HG02885 (cell line): ENCODE results near the gene TRIP13.
"Not testable (repeated sequence)": the region's sequence is repeated elsewhere in the genome, so short reads cannot be mapped to it uniquely, and the experiment has no call there.

Experiments used
- ATAC-seq: cut with Tn5 transposase; IDR thresholded peaks from one replicate; pipeline ENCODE4 v1.9.1; 2021; ENCODE audit warnings: mild to moderate bottlenecking; ENCODE audit not compliant: unreplicated experiment, poor library complexity

The TRIP13 gene

DNA sequence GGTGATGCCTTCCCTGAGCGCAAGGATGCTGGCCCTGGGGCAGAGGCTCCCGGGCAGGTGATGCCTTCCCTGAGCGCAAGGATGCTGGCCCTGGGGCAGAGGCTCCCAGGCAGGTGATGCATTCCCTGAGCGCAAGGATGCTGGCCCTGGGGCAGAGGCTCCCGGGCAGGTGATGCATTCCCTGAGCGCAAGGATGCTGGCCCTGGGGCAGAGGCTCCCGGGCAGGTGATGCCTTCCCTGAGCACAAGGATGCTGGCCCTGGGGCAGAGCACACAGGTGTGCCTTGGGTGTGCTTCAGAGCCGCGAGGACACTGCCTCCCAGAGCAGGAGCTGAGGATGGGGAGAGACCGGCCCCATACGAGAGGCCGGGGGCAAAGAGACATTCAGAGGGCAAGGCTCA lies 22.7 kb downstream of the TRIP13 start:
- not testable (repeated sequence) for ATAC-seq

DNA sequence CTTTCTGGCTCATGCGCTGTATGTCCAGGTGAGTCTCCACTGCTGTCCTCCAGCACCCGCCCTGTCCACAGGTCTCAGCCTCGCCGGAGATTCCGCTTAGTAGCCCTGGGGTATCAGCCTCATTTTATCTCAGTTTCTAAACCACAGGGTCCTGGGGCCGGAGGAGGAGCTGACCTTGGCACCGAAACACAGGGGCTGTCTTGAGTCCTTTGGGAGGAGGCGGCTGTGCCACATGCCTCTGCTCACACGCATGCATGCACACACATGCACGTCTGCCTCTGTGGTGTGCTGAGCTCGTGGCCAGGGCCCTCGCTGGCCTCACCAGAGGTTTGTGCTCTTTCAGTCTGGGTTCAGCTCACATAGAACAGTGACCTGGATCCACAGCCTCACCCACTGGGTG lies 23.3 kb downstream of the TRIP13 start:
- ATAC-seq = no peak

DNA sequence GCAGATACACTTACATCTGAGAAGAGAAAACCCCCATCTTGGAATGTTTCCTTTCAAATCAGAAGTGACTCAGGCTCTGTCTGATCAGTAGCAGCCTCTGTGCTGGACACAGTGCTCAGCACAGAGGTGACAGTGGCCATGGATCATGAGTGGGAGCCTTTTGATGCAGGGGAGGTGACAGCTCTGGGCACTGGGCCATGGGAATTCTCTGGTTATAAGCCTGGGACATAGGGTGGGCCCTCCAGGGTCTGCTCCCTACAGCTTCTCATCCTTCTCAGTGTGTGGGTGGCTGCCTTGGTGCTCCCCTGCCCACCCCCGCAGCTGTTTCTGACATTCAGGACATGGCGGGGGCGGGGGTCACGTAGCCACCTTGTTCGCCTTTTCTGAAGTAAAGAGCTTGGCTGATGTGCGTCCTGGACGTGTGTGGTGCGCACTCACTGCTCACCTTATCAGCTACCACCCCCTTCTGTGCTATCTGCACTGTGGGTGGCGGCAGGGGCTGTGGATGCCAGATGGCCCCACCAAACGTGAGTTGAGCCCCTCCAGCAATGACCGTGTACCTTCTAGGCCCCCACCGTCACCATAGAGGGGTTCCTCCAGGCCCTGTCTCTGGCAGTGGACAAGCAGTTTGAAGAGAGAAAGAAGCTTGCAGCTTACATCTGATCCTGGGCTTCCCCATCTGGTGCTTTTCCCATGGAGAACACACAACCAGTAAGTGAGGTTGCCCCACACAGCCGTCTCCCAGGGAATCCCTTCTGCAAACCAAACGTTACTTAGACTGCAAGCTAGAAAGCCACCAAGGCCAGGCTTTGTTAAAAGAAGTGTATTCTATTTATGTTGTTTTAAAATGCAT lies 24.0 kb downstream of the TRIP13 start:
- no peak for ATAC-seq

DNA sequence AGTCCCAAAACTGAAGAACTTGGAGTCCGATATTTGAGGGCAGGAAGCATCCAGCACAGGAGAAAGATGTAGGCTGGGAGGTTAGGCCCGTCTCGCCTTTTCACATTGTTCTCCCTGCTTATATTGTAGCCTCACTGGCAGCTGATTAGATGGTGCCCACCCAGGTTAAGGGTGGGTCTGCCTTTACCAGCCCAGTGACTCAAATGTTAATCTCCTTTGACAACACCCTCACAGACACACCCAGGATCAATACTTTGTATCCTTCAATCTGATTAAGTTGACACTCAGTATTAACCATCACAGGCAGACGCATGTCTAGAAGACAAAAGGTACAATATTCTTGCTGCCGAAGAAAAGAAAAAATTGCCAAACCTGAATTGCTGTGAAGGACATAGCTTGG lies 26.0 kb downstream of the TRIP13 start:
- not testable (repeated sequence) for ATAC-seq

GRCh38 chr5:919356-920000 lies 26.8 kb downstream of the TRIP13 start:
- no peak for ATAC-seq

DNA sequence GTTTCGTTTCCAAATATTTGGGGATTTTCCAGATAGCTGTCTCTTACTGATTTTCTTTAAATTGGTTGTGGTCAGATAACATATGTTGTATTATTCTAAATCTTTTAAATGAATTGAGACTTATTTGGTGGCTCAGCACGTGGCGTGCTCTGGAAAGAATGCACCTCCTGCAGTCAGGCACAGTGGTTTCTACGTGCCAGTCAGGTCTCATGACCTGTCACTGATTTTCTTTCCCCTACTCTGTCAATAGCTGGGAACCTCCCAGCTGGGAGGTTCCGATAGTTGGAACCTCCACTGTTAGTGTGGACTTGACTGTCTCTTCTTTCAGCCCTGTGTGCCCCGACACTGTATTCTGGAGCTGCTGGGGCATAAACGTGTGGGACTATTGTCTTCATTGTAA lies 27.6 kb downstream of the TRIP13 start:
- no peak for ATAC-seq

DNA sequence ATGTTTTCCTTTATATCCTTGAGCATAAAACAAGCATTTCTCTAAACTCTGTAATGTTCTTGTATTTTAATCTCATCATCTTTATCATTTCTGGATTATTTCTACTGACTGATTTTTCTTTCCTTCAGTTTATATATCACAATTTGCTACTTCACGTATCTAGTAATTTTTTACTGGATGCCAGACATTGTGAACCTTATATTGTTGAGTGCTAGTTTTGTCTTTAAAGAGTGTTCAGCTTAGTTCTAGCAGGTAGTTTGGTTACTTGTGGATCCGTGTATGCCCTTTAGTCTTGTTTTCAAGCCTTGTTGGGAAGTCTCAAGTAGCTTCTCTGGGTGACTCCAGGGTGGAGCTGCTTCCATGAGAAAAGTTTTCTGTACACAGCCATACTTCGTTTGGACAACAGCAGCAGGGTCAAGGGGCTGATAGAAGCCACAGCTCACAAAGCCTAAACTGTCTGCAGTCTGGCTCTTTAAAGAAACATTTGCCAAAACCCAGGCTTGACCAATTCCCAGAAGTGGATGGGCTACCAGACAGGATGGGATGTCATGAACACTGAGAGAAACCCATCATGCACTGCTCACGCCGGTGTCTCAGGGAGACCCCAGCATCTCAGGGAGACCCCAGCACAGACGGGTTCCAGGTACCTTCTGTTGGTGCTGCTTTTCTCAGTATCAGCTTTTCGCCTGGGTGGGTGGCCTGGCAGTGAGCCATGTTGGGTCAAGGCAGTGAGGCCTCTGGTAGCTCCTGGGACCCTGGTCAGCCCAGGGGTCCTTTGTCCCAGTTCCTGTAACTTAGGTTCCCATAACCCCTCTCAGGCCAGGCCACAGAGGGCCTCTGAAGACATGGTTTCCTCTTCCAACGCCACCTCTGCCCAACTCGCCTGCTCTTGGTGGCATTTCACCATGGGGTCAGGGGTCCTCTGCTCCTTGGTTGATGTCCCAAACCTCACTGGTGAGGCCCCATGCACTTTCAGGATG lies 29.1 kb downstream of the TRIP13 start:
- no peak for ATAC-seq

DNA sequence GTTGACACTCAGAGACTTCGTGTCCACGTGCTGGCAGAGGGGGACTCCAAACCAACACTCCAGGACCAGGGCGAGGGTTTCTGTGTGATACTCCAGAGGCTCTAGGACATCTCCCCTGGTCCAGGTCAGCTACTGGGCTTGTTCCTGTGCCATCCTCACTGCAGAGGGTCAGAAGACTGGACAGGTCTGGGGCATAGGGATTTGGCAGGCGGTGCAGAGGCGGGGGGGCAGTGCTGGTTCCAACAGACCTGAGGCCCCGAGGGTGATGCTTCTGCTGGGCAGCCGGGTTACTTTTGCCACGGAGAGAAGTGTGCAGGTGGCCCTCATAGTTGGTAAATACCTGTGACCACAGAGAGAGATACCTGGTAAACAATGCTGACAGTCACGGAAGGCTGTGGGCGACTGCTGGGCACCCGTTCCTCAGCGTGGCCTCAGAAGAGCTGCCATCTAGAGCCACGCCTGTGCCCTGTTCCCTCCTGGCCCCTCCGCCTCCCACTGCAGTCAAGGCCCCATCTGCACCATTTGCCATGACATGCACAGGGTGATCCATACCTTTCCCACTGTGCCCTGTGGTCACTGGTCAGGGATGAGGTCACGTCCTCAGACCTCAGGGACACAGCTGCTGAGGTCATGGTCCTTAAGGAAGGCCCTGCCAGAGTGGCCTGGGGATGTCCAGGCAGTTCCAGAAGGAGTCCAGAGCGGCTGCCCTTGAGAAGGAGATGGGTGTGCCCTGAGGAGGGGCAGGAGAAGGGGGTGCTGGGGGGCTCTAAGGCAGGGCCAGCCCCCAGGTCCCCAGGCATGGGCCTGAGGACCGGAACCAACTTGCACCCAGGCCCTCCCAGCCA lies 30.0 kb downstream of the TRIP13 start:
- no peak for ATAC-seq

DNA sequence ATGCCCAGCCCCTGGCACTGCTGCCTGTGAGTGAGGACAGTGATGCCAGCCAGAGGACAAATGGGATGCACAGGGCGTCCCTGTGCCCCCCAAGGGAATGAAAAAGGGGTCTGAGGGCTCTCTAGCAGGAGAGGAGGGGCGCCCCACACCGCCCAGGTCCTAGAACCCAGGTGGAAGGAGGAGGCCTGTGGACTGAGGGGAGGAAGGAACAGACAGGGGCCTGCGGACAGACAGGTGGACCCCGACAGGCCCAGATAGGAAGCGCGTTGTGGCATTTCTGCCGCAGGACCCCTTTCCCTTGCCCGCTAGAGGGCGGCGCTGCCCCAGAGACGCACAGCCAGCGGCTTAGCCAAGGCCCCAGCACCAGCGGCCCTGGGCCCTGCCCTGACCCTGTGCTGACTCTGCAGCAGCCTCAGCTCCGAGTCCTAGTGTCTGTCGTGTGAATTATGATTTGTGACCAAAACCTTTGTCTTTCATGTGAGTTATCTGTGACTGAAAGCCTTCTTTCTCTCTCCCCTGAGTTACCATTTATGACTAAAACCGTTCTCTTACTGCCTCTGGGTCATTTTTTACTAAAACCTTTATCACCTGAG lies 30.7 kb downstream of the TRIP13 start:
- peak; percentile 85 for ATAC-seq

DNA sequence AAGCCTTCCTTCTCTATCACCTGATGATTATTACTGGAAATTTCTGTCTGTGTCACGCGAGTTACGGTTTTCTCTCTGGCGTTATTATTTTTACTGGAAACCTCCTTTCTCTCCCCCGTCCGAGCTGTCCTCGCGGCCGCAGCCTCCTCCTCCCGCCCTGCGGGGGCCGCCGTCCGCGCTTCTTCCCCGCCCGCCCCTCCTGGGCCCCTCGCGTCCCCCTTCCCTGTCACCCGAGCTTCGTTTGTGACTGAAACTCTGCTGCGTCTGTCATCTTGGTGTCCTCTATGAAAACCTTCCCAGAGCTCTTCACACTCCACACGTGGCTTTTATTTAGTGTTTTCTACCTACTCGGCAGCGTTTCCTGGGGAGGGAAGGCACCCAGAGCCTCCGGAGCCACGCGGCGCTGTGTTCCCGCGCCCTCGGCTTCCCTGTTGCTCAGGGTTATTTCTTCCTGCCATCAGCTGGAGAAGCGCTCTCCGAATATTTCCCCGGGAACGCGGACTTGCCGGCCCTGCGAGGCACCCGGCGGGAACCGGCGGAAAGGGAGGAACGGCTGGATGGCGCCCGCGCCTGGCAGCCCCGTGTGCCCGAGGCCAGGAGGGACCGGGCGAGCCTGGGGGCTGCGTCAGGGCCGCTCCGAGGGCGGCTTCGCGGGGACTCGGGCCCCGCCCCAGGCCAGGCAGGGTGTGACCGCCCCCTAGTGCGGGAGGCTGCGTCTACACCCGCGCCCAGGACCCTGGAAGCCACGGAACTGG lies 33.9 kb downstream of the TRIP13 start:
- no peak for ATAC-seq

DNA sequence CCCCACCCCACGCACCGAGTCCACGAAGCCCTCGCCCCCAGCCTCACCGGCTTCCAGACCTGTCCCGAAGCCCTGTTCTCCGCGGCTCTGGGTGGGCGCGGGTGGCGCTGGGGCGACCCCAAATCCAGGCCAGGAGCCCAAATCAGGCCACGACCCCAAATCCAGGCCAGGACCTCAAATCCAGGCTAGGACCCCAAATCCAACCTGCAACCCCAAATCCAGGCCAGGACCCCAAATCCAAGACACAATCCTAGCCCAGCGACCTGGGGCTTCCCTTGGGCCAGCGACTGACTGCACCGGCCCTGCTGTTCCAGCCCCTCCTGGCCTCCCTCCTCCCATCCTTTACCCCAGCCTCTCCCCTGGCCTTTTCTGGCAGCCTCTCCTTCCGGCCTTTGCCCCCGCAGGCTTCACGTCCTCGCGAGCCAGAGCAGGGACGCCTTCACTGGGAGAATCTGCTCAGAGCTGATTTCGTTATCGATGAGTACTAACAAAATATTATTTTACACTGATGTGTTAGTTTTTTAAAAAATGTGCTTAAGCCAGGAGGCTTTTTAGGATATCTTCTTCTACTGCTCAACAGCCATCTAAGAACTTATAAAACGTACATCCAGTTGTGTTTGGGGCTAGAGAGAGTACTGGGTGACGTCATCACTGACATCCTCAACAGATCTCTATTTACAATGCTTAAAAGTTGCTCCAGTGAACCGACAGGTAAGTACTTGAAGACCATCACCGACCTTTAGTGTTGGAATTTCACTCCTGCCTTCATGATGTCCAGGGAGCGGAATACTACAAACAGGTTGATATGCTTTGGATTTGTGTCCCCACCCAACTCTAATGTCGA lies 34.7 kb downstream of the TRIP13 start:
- ATAC-seq = no peak

- not testable (repeated sequence) for ATAC-seq
Observed at GRCh38 chr5:929182-929581, 36.5 kb downstream of the TRIP13 start.

DNA sequence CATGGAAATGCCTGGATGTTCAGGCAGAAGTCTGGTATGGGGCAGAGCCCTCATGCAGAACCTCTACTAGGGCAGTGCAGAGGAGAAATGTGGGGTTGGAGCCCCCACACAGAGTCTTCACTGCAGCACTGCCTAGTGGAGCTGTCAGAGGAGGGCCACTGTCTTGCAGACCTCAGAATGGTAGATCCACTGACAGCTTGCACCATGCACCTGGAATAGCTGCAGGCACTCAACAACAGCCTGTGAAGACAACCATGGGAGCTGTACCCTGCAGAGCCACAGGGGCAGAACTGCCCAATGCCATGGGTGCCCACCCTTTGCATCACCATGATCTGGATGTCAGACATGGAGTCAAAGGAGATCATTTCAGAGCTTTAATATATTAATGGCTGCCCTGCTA lies 36.9 kb downstream of the TRIP13 start:
- ATAC-seq = no peak

- no peak for ATAC-seq
Observed at GRCh38 chr5:930866-931265, 38.2 kb downstream of the TRIP13 start.

DNA sequence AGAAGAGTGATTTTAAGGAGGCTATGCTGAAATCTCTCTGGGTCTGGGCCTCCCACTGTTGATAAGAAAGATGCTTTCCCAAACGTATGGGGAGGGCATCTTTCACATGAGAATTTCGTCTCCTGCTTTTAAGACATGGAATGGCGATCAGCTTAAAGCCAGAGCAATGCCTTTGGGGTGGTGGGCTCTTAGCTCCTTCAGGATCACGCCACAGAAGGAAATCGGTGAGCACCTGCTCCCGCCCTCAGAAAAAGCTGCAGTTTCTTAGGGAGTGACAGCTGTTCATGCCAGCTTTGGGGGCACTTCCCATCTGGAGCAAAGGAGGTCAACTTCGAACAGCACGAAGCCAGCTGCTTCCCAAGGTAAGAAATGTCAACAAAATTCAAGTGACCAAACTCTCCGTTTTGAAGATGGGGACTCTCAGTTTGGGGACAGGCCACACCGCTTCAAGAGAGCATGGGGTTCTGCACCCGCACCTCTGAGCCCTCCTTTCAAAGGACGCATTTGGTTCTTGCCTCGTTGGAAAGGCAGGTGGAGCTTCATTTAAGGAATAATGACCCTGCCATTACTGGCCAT lies 39.0 kb downstream of the TRIP13 start:
- no peak for ATAC-seq

DNA sequence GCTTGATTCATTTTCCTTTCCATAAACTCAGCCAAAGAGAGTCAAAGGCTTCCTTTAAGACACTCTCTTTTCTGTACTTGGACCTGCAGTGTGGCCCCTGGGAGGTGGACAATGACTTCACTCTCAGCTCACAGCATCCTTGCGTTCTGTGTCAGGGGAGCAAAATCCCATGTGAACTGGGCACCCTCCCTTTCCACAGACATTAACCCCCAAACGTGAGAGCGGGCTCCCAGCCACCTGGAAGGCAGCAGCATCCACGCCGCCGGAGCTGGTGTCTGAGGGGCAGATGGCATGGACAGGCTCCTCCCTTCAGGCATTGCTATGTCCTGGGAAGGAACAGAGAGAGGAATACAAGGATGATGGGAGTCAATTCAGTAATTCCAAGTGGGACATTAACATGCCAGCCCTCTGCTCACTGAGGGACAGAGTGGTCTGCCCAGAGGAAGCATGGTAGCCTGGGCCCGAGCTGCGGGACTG lies 39.5 kb downstream of the TRIP13 start:
- ATAC-seq = no peak

DNA sequence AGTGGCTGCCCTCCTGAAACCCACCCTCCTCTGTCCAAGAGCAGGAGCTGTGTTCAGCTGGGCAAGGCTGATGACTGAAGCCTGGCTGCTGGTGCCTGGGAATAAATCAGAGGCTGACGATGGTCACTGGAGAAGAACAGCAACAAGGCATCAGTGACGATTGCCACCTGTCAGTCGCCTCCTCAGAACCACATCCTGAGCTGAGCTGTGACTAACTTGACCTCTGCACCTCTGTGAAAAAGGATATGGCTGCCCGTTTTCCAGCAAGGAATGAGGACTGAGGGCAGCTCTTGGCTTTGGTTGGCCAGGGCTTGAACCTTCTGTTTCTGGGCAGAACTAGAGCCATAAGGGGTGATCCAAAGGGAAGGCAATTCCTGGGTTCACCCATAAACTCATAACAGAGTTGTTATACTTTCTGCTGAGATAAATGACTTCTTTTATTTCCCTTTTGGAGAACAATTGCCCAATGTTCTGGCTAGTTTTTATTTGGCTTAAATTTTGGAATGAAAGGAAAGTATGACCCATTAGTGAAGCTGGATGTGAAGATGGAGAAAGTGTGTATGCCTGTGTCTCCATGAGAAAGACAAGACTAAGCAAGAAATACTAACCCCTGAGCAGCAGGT lies 40.1 kb downstream of the TRIP13 start:
- no peak for ATAC-seq
